ENCODE measurements around the gene ZNF616.

Gene ZNF616

DNA sequence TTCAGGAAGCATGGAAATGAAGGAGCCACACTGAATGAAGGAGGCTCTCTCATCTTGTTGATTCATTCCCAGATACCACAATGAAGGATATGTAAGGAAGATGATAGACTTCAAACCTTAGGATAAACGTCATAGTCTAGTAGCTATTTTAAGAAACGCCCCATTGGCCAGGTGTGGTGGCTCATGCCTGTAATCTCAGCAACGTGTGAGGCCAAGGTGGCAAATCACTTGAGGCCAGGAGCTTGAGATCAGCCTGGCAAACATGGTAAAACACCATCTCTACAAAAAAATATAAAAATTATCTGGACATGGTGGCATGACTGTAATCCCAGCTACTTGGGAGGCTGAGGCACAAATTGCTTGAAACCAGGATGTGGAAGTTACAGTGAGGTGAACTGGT lies 27.1 kb downstream of the ZNF616 start:
- no peak overlapping the region for H3K27ac ChIP-seq (ENCODE audit: low read depth, low read length)
- no peak overlapping the region for H3K4me3 ChIP-seq (ENCODE audit: low read length)
- no peaks in the 10 kb centered on the region for H3K27me3 ChIP-seq (ENCODE audit: control insufficient read depth, low read length)
- no peaks in the 10 kb centered on the region for H4K20me1 ChIP-seq (ENCODE audit: control insufficient read depth, insufficient read depth, low read depth, low read length)
- H3K79me2 ChIP-seq (ENCODE audit: control insufficient read depth, low read length): no peaks in the 10 kb centered on the region
- H3K9me2 ChIP-seq (replicated peaks; ENCODE audit: control insufficient read depth, low read length): no peaks in the 10 kb centered on the region
- H3K36me3 ChIP-seq (ENCODE audit: control insufficient read depth, low read length): peaks cover 32% of the 10 kb centered on the region
- no peak overlapping the region for H3K4me2 ChIP-seq (ENCODE audit: low read length)
- no peaks in the 10 kb centered on the region for H3K4me1 ChIP-seq (ENCODE audit: control insufficient read depth, low read length)
- H3F3A ChIP-seq (ENCODE audit: control insufficient read depth, insufficient read depth): no peaks in the 10 kb centered on the region
- H3K9me3 ChIP-seq (ENCODE audit: control insufficient read depth, insufficient read depth, low read length): peaks cover 60% of the 10 kb centered on the region
- TF ChIP-seq, protein P1, sequence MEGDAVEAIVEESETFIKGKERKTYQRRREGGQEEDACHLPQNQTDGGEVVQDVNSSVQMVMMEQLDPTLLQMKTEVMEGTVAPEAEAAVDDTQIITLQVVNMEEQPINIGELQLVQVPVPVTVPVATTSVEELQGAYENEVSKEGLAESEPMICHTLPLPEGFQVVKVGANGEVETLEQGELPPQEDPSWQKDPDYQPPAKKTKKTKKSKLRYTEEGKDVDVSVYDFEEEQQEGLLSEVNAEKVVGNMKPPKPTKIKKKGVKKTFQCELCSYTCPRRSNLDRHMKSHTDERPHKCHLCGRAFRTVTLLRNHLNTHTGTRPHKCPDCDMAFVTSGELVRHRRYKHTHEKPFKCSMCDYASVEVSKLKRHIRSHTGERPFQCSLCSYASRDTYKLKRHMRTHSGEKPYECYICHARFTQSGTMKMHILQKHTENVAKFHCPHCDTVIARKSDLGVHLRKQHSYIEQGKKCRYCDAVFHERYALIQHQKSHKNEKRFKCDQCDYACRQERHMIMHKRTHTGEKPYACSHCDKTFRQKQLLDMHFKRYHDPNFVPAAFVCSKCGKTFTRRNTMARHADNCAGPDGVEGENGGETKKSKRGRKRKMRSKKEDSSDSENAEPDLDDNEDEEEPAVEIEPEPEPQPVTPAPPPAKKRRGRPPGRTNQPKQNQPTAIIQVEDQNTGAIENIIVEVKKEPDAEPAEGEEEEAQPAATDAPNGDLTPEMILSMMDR (IDR thresholded peaks at IDR 0.05; ENCODE audit: low read depth, low read length, poor library complexity, severe bottlenecking): no peak
- no peak for TF ChIP-seq EZH2phosphoT487 (IDR thresholded peaks at IDR 0.05; ENCODE audit: borderline replicate concordance, low read length)

DNA sequence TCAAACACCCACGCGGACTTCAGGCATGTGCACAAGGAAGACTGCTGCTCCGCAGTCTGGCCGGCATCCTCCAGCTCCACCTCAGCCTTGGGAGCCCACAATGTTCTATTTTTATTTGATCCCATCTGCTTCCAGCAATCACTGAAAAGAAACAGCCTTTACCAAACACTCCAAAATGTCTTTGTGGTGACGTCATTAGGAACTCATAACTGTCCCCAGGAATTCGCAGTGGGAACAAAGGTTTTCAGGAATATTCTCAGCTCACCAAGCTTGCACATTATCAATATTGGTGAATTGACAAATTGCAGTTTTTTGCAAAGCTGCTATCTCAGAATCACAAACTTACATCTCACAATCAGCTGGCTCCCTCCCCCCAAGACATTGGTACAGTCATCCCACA lies 29.0 kb downstream of the ZNF616 start:
- Histone ChIP-seq H3K36me3 (ENCODE audit: control insufficient read depth, low read length) (peaks cover 14% of the 10 kb centered on the region), H3K9me3 (ENCODE audit: control insufficient read depth, insufficient read depth, low read length) (peaks cover 44% of the 10 kb centered on the region), H3K4me2 (ENCODE audit: low read length) (no peak overlapping the region), H4K20me1 (ENCODE audit: control insufficient read depth, insufficient read depth, low read depth, low read length) (no peaks in the 10 kb centered on the region), H3K4me1 (ENCODE audit: control insufficient read depth, low read length) (no peaks in the 10 kb centered on the region), H3K4me3 (ENCODE audit: low read length) (no peak overlapping the region), H3F3A (ENCODE audit: control insufficient read depth, insufficient read depth) (no peaks in the 10 kb centered on the region), H3K27ac (ENCODE audit: low read depth, low read length) (no peak overlapping the region), H3K79me2 (ENCODE audit: control insufficient read depth, low read length) (no peaks in the 10 kb centered on the region), H3K27me3 (ENCODE audit: control insufficient read depth, low read length) (no peaks in the 10 kb centered on the region), H3K9me2 (replicated peaks; ENCODE audit: control insufficient read depth, low read length) (no peaks in the 10 kb centered on the region)
- TF ChIP-seq, protein P1 (IDR thresholded peaks at IDR 0.05; ENCODE audit: low read depth, low read length, poor library complexity, severe bottlenecking): no peak
- no peak for TF ChIP-seq EZH2phosphoT487 (IDR thresholded peaks at IDR 0.05; ENCODE audit: borderline replicate concordance, low read length)

DNA sequence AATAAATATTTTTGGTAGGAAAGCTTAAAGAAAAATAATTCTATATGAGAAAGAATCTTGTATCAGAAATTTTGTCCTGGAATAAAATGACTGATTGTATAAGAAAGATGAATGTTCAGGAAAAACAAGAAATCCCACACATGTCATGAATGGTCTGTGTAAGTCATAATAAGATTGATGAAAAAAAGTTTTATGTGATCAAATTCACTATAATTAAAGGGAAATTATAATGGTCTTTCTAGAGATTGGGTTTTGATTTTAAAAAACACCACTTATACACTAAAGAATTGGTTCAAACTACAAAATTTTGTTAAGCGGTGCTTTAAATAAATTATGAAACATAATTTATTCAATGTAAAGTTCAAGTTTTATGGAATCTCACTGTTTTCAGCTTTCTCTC lies 37.0 kb downstream of the ZNF616 start:
- Histone ChIP-seq H3F3A (ENCODE audit: control insufficient read depth, insufficient read depth) (no peaks in the 10 kb centered on the region), H3K9me3 (ENCODE audit: control insufficient read depth, insufficient read depth, low read length) (peaks cover 20% of the 10 kb centered on the region; the same call in 1 of the 2 replicates), H3K4me2 (ENCODE audit: low read length) (no peak overlapping the region), H3K4me3 (ENCODE audit: low read length) (no peak overlapping the region), H3K27me3 (ENCODE audit: control insufficient read depth, low read length) (no peaks in the 10 kb centered on the region), H4K20me1 (ENCODE audit: control insufficient read depth, insufficient read depth, low read depth, low read length) (no peaks in the 10 kb centered on the region), H3K4me1 (ENCODE audit: control insufficient read depth, low read length) (no peaks in the 10 kb centered on the region), H3K36me3 (ENCODE audit: control insufficient read depth, low read length) (no peaks in the 10 kb centered on the region), H3K27ac (ENCODE audit: low read depth, low read length) (no peak overlapping the region), H3K9me2 (replicated peaks; ENCODE audit: control insufficient read depth, low read length) (no peaks in the 10 kb centered on the region), H3K79me2 (ENCODE audit: control insufficient read depth, low read length) (no peaks in the 10 kb centered on the region)
- TF ChIP-seq EZH2phosphoT487 (IDR thresholded peaks at IDR 0.05; ENCODE audit: borderline replicate concordance, low read length): no peak
- TF ChIP-seq, protein P1 (IDR thresholded peaks at IDR 0.05; ENCODE audit: low read depth, low read length, poor library complexity, severe bottlenecking): no peak

Measured in DOHH2 (cell line).